Stomach smooth muscle (tissue), 2 donors: ENCODE data around the gene SPRYD3.
A peak's percentile ranks its signal among the peaks of the same experiment; 100 is the strongest.

ENCODE experiments used
- H3K27ac ChIP-seq: one replicate; pipeline ENCODE4 v1.7.0; 2013; ENCODE audit warnings: mild to moderate bottlenecking, low read length, inconsistent platforms
- H3K27me3 ChIP-seq, 2 donors: one replicate each; pipeline ENCODE4 v1.7.0; 2013; ENCODE audit warnings: low read length in 2 of 2; ENCODE audit not compliant: insufficient read depth in 2 of 2, control insufficient read depth in 1 of 2
- H3K36me3 ChIP-seq, 2 donors: one replicate each; pipeline ENCODE4 v1.7.0; 2013; ENCODE audit warnings: low read length in 2 of 2; ENCODE audit not compliant: control insufficient read depth in 2 of 2, insufficient read depth in 2 of 2
- H3K4me1 ChIP-seq: one replicate; pipeline ENCODE4 v1.7.0; 2013; ENCODE audit warnings: low read length; ENCODE audit not compliant: control insufficient read depth, insufficient read depth
- H3K4me3 ChIP-seq, 2 donors: one replicate each; pipeline ENCODE4 v1.7.0; 2013; ENCODE audit warnings: low read length in 2 of 2
- H3K9ac ChIP-seq, 2 donors: one replicate each; pipeline ENCODE4 v1.7.0; 2013; ENCODE audit warnings: low read length in 2 of 2, mild to moderate bottlenecking in 1 of 2
- H3K9me3 ChIP-seq, 2 donors: one replicate each; pipeline ENCODE4 v1.7.0; 2013; ENCODE audit warnings: low read length in 2 of 2; ENCODE audit not compliant: control insufficient read depth in 2 of 2
- donor health status: healthy.
- donor health status: Pancreatic carcinoma.

SPRYD3 gene

GRCh38 chr12:53060064-53060720 is 19.0 kb downstream of the SPRYD3 start:
- Histone ChIP-seq H3K9ac (no peak overlapping the region), H3K36me3 (peaks cover 20 to 58% of the 10 kb centered on the region in 2 donors), H3K4me3 (no peak overlapping the region), H3K27ac (peak overlapping the region; percentile 41), H3K27me3 (no peaks in the 10 kb centered on the region), H3K4me1 (peaks cover 57% of the 10 kb centered on the region), H3K9me3 (no peaks in the 10 kb centered on the region)

- H3K27ac ChIP-seq, result no peak overlapping the region
- H3K4me1 ChIP-seq, result peaks cover 57% of the 10 kb centered on the region
- no peaks in the 10 kb centered on the region for H3K9me3 ChIP-seq
- H3K36me3 ChIP-seq, result peaks cover 18 to 52% of the 10 kb centered on the region in 2 donors
- H3K9ac ChIP-seq, result no peak overlapping the region
- H3K4me3 ChIP-seq, result no peak overlapping the region
- H3K27me3 ChIP-seq, result no peaks in the 10 kb centered on the region
These were observed 19.6 kb downstream of the SPRYD3 start for GRCh38 chr12:53059434-53060063.

- peaks cover 57% of the 10 kb centered on the region for H3K4me1 ChIP-seq
- H3K4me3 ChIP-seq, result no peak overlapping the region
- no peak overlapping the region for H3K27ac ChIP-seq
- H3K9ac ChIP-seq, result no peak overlapping the region
- H3K36me3 ChIP-seq, result peaks cover 18 to 49% of the 10 kb centered on the region in 2 donors
- H3K27me3 ChIP-seq, result no peaks in the 10 kb centered on the region
- no peaks in the 10 kb centered on the region for H3K9me3 ChIP-seq
These were observed 20.3 kb downstream of the SPRYD3 start for GRCh38 chr12:53058674-53059433.

- Histone ChIP-seq H3K36me3 (peaks cover 11 to 42% of the 10 kb centered on the region in 2 donors), H3K9me3 (no peaks in the 10 kb centered on the region), H3K9ac (peak overlapping the region in 1 of 2 donors; percentile 13), H3K27ac (no peak overlapping the region), H3K4me1 (peaks cover 61% of the 10 kb centered on the region), H3K4me3 (no peak overlapping the region), H3K27me3 (no peaks in the 10 kb centered on the region)
These were observed 21.2 kb downstream of the SPRYD3 start for GRCh38 chr12:53057816-53058500.

GRCh38 chr12:53056901-53057300 is 22.3 kb downstream of the SPRYD3 start:
- Histone ChIP-seq H3K27me3 (no peaks in the 10 kb centered on the region), H3K4me3 (no peak overlapping the region), H3K9ac (peak overlapping the region in 1 of 2 donors; percentile 13), H3K27ac (peak overlapping the region; percentile 18), H3K9me3 (no peaks in the 10 kb centered on the region), H3K4me1 (peaks cover 61% of the 10 kb centered on the region), H3K36me3 (peaks cover 6 to 35% of the 10 kb centered on the region in 2 donors)

- H3K27ac ChIP-seq, result peak overlapping the region; percentile 37
- no peak overlapping the region for H3K4me3 ChIP-seq
- H3K36me3 ChIP-seq, result peaks cover 6 to 30% of the 10 kb centered on the region in 2 donors
- H3K27me3 ChIP-seq, result no peaks in the 10 kb centered on the region
- no peak overlapping the region for H3K9ac ChIP-seq
- H3K9me3 ChIP-seq, result no peaks in the 10 kb centered on the region
- H3K4me1 ChIP-seq, result peaks cover 61% of the 10 kb centered on the region
These were observed 22.9 kb downstream of the SPRYD3 start for GRCh38 chr12:53056296-53056695.

- H3K27me3 ChIP-seq, result no peaks in the 10 kb centered on the region
- H3K4me3 ChIP-seq, result no peak overlapping the region
- no peaks in the 10 kb centered on the region for H3K9me3 ChIP-seq
- peaks cover 62% of the 10 kb centered on the region for H3K4me1 ChIP-seq
- H3K36me3 ChIP-seq, result peaks cover 6 to 29% of the 10 kb centered on the region in 2 donors
- H3K9ac ChIP-seq, result no peak overlapping the region
- H3K27ac ChIP-seq, result peak overlapping the region; percentile 92
These were observed 23.5 kb downstream of the SPRYD3 start for GRCh38 chr12:53055471-53056266.

- H3K9ac ChIP-seq, result peak overlapping the region; percentile 70 to 73
- no peaks in the 10 kb centered on the region for H3K9me3 ChIP-seq
- peaks cover 6 to 21% of the 10 kb centered on the region in 2 donors for H3K36me3 ChIP-seq
- peaks cover 65% of the 10 kb centered on the region for H3K4me1 ChIP-seq
- H3K27me3 ChIP-seq, result no peaks in the 10 kb centered on the region
- H3K27ac ChIP-seq, result peak overlapping the region; percentile 92
- peak overlapping the region; percentile 71 to 85 for H3K4me3 ChIP-seq
These were observed 24.9 kb downstream of the SPRYD3 start for GRCh38 chr12:53054112-53054878.

- peak overlapping the region; percentile 70 to 73 for H3K9ac ChIP-seq
- peak overlapping the region; percentile 92 for H3K27ac ChIP-seq
- peaks cover 6 to 21% of the 10 kb centered on the region in 2 donors for H3K36me3 ChIP-seq
- no peaks in the 10 kb centered on the region for H3K27me3 ChIP-seq
- peak overlapping the region; percentile 71 to 85 for H3K4me3 ChIP-seq
- no peaks in the 10 kb centered on the region for H3K9me3 ChIP-seq
- H3K4me1 ChIP-seq, result peaks cover 69% of the 10 kb centered on the region
These were observed 25.7 kb downstream of the SPRYD3 start for GRCh38 chr12:53053218-53054111.
